ENCODE measurements around the gene LHX4. TPM values are rescaled to one million over a fixed set of nuclear protein-coding genes. Genes with fewer than 3 reads are reported as not detected.

The LHX4 gene
- total and polyA plus RNA-seq, 2 of the 8 experiments (the other 6 are each of a cell fraction or from before 2014, with no cell fraction given) = 0.85 to 4.9 TPM

GRCh38 chr1:180233191-180234011 lies 3.3 kb downstream of the LHX4 start:
- peaks cover 48 to 86% (median 78%) of the 10 kb centered on the region in 4 experiments for H3K27me3 ChIP-seq (replicated peaks in 1 of 4; ENCODE audit: control insufficient read depth in 3 of 4, extremely low read depth in 1 of 4, insufficient read depth in 3 of 4, low read length in 3 of 4)
- H2BK120ac ChIP-seq (replicated peaks; ENCODE audit: low read depth, low read length) = no peak overlapping the region
- peaks cover 2% of the 10 kb centered on the region; the same call in 1 of the 2 replicates for H3K79me1 ChIP-seq (ENCODE audit: low read depth, low read length)
- ChIA-PET CTCF (ENCODE audit: partially characterized antibody) (interaction anchor here (0.9 to 6.9 kb wide), 11 partner anchors 7 to 51 kb away, joined by 3 to 65 read pairs (median 7); no protein-coding TSS in a partner anchor), POLR2A (ENCODE audit: partially characterized antibody) (interaction anchor here (1.5 to 4.0 kb wide), 4 partner anchors 9 to 36 kb away, joined by 5 to 29 read pairs (median 24); no protein-coding TSS in a partner anchor)
- no peak overlapping the region for H2AK5ac ChIP-seq (ENCODE audit: low read depth, low read length)
- H3K4me1 ChIP-seq (replicated peaks in 1 of 4; ENCODE audit: control insufficient read depth in 3 of 4, insufficient read depth in 4 of 4, low read length in 3 of 4) = peaks cover 21 to 54% (median 34%) of the 10 kb centered on the region in 4 experiments
- no peak overlapping the region for H3K23ac ChIP-seq (ENCODE audit: insufficient read length)
- FAIRE-seq (no peak), DNase-seq (ENCODE audit: low read depth in 1 of 2, low spot score in 2 of 2) (no peak)
- H4K91ac ChIP-seq (replicated peaks; ENCODE audit: insufficient read length, low read length) = no peak overlapping the region
- peak overlapping the region; percentile 40; the same call in 1 of the 2 replicates for H2BK15ac ChIP-seq (ENCODE audit: low read length)
- no peak overlapping the region for H4K5ac ChIP-seq (ENCODE audit: insufficient read length, low read depth, low read length)
- peak overlapping the region in 1 of 4 experiments; percentile 42; a peak in 1 of 7 replicates for H3K9ac ChIP-seq (replicated peaks in 1 of 4; ENCODE audit: extremely low read depth in 1 of 4, low read depth in 3 of 4, low read length in 3 of 4)
- H3K36me3 ChIP-seq (ENCODE audit: control insufficient read depth in 2 of 4, insufficient read depth in 4 of 4, low read length in 3 of 4) = no peaks in the 10 kb centered on the region; a peak in 1 of 8 replicates
- H2BK5ac ChIP-seq (ENCODE audit: low read depth, low read length) = peak overlapping the region; percentile 49; the same call in 1 of the 2 replicates
- H3K9me3 ChIP-seq (ENCODE audit: insufficient read depth in 2 of 2, low read depth in 1 of 2, low read length in 1 of 2) = peaks cover 0 to 4% of the 10 kb centered on the region in 2 experiments; a peak in 1 of 4 replicates
- peak overlapping the region; percentile 53; the same call in 1 of the 2 replicates for H2BK12ac ChIP-seq (ENCODE audit: low read depth, low read length)
- H3K18ac ChIP-seq (ENCODE audit: extremely low read depth, low read length) = peak overlapping the region; percentile 90
- no peak overlapping the region for H2AFZ ChIP-seq (ENCODE audit: low read length)
- H3K4ac ChIP-seq (replicated peaks; ENCODE audit: insufficient read length, low read depth, low read length) = no peak overlapping the region
- WGBS, 2 experiments (ENCODE audit: extremely low coverage in 1 of 2, insufficient coverage in 1 of 2, insufficient read length in 1 of 2, insufficient replicate concordance in 2 of 2, low coverage in 1 of 2, low lambda C conversion rate in 2 of 2, missing lambda C conversion rate in 1 of 2) = 2% methylated on average over 69 of the region's 71 CpGs; no CpG with 5 or more reads in 1 of the 2 experiments
- H4K8ac ChIP-seq (ENCODE audit: extremely low read depth, insufficient read depth, low read length) = peak overlapping the region; percentile 73
- H3K14ac ChIP-seq (ENCODE audit: insufficient read length) = no peak overlapping the region
- H3K79me2 ChIP-seq (ENCODE audit: control insufficient read depth in 1 of 2, insufficient read depth in 2 of 2, low read length in 2 of 2) = no peaks in the 10 kb centered on the region
- peaks cover 41% of the 10 kb centered on the region; the same call in 1 of the 2 replicates for H3K23me2 ChIP-seq (ENCODE audit: low read depth, low read length)
- H3K4me3 ChIP-seq (ENCODE audit: extremely low read depth in 1 of 4, insufficient read depth in 2 of 4, low read depth in 3 of 4, low read length in 4 of 4) = peak overlapping the region; percentile 3 to 67 (median 31); a peak in 6 of 8 replicates
- H4K20me1 ChIP-seq (replicated peaks in 1 of 2; ENCODE audit: control insufficient read depth in 1 of 2, insufficient read depth in 2 of 2, low read length in 2 of 2) = peaks cover 0 to 12% of the 10 kb centered on the region in 2 experiments
- H3K27ac ChIP-seq (ENCODE audit: low read depth, low read length) = no peak overlapping the region
- peak overlapping the region; percentile 61; the same call in 1 of the 2 replicates for H2BK20ac ChIP-seq (ENCODE audit: low read length)
- no peak overlapping the region for H3K56ac ChIP-seq (replicated peaks; ENCODE audit: insufficient read length, low read depth, low read length)
- H3K4me2 ChIP-seq (ENCODE audit: insufficient read depth in 1 of 2, low read depth in 2 of 2, low read length in 2 of 2) = peak overlapping the region; percentile 68 to 91
- TF ChIP-seq ZNF274 (IDR thresholded peaks at IDR 0.05; ENCODE audit: borderline replicate concordance, extremely low read depth, low read length) = no peak
- peak; percentile 97 for TF ChIP-seq RNF2 (IDR thresholded peaks at IDR 0.05; ENCODE audit: borderline replicate concordance, low read depth, low read length, missing control alignments, poor library complexity, severe bottlenecking)
- peak; percentile 50 for TF ChIP-seq KDM4A (IDR thresholded peaks at IDR 0.05; ENCODE audit: low read depth, low read length, severe bottlenecking)
- TF ChIP-seq GTF2F1 (IDR thresholded peaks at IDR 0.05; ENCODE audit: borderline replicate concordance, low read depth, low read length) = no peak
- no peak for TF ChIP-seq CHD1 (IDR thresholded peaks at IDR 0.05; ENCODE audit: low read depth, low read length)
- TF ChIP-seq POLR2A (IDR thresholded peaks at IDR 0.05; ENCODE audit: control extremely low read depth in 1 of 2, low read depth in 2 of 2, low read length in 2 of 2) = no peak
- TF ChIP-seq EGR1 (IDR thresholded peaks at IDR 0.05; ENCODE audit: borderline replicate concordance, low read depth, low read length) = peak; percentile 78; the same call in 1 of the 2 replicates
- peak; percentile 59; the same call in 1 of the 2 replicates for TF ChIP-seq E2F6 (IDR thresholded peaks at IDR 0.05)
- TF ChIP-seq CBX8 (IDR thresholded peaks at IDR 0.05; ENCODE audit: borderline replicate concordance, low read depth, low read length) = peak; percentile 94; the same call in 1 of the 2 replicates

Data from H1 (cell line).